Trophoblast cell (in vitro differentiated cells and primary cell): ENCODE results near the gene ANGPT4.

Experiments
- DNase-seq, 2 donors: peaks; one replicate each; pipeline ENCODE4 v3.0.0-alpha.2; 2016
- H2AFZ ChIP-seq: 2 replicates; pipeline ENCODE4 v1.6.1; 2013; ENCODE audit warnings: low read length, moderate library complexity, mild to moderate bottlenecking; ENCODE audit not compliant: insufficient read depth, poor library complexity
- H2AK5ac ChIP-seq: 2 replicates; pipeline ENCODE4 v1.6.1; 2013; ENCODE audit warnings: mild to moderate bottlenecking, low read length
- H2BK120ac ChIP-seq: 2 replicates; pipeline ENCODE4 v1.6.1; 2013; ENCODE audit warnings: low read length, mild to moderate bottlenecking, moderate library complexity; ENCODE audit not compliant: insufficient read depth, poor library complexity
- H2BK12ac ChIP-seq: 2 replicates; pipeline ENCODE4 v1.6.1; 2013; ENCODE audit warnings: mild to moderate bottlenecking, low read length, moderate library complexity
- H2BK5ac ChIP-seq: 2 replicates; pipeline ENCODE4 v1.6.1; 2013; ENCODE audit warnings: low read length, low read depth, moderate library complexity, mild to moderate bottlenecking; ENCODE audit not compliant: poor library complexity
- H3K14ac ChIP-seq: 2 replicates; pipeline ENCODE4 v1.6.1; 2013; ENCODE audit warnings: mild to moderate bottlenecking, low read length
- H3K18ac ChIP-seq: 2 replicates; pipeline ENCODE4 v1.6.1; 2013; ENCODE audit warnings: mild to moderate bottlenecking, low read length
- H3K23ac ChIP-seq: 2 replicates; pipeline ENCODE4 v1.6.1; 2013; ENCODE audit warnings: low read length
- H3K27ac ChIP-seq: 2 replicates; pipeline ENCODE4 v1.5.1; 2013; ENCODE audit warnings: low read depth, mild to moderate bottlenecking, inconsistent platforms, low read length, moderate library complexity
- H3K27me3 ChIP-seq: 2 replicates; pipeline ENCODE4 v1.6.1; 2013; ENCODE audit warnings: inconsistent platforms, mild to moderate bottlenecking, low read length, moderate library complexity; ENCODE audit not compliant: insufficient read depth
- H3K36me3 ChIP-seq, 2 experiments: 1 replicate in 1 of 2; 2 replicates in 1 of 2; pipeline ENCODE4 v1.6.1; 2013; ENCODE audit warnings: low read length in 2 of 2, mild to moderate bottlenecking in 2 of 2, moderate library complexity in 1 of 2; ENCODE audit not compliant: insufficient read depth in 2 of 2, control insufficient read depth in 1 of 2
- H3K4ac ChIP-seq: 2 replicates; pipeline ENCODE4 v1.6.1; 2013; ENCODE audit warnings: low read depth, mild to moderate bottlenecking, low read length, moderate library complexity
- H3K4me1 ChIP-seq, 2 experiments: 1 replicate in 1 of 2; 2 replicates in 1 of 2; pipeline ENCODE4 v1.6.1; 2013; ENCODE audit warnings: low read length in 2 of 2, mild to moderate bottlenecking in 2 of 2, moderate library complexity in 1 of 2; ENCODE audit not compliant: insufficient read depth in 2 of 2, control insufficient read depth in 1 of 2
- H3K4me2 ChIP-seq: 2 replicates; pipeline ENCODE4 v1.6.1; 2013; ENCODE audit warnings: inconsistent platforms, mild to moderate bottlenecking, low read length, moderate library complexity
- H3K4me3 ChIP-seq: 2 replicates; pipeline ENCODE4 v1.5.1; 2013; ENCODE audit warnings: mild to moderate bottlenecking, low read depth, low read length, inconsistent platforms
- H3K79me1 ChIP-seq: one replicate; pipeline ENCODE4 v1.6.1; 2013; ENCODE audit warnings: low read length
- H3K79me2 ChIP-seq: 2 replicates; pipeline ENCODE4 v1.6.1; 2013; ENCODE audit warnings: low read length, mild to moderate bottlenecking; ENCODE audit not compliant: control insufficient read depth, insufficient read depth, poor library complexity
- H3K9ac ChIP-seq: 2 replicates; pipeline ENCODE4 v1.6.1; 2013; ENCODE audit warnings: mild to moderate bottlenecking, low read length
- H3K9me3 ChIP-seq: 2 replicates; pipeline ENCODE4 v1.6.1; 2013; ENCODE audit warnings: low read depth, mild to moderate bottlenecking, control low read depth, inconsistent platforms, low read length; ENCODE audit not compliant: insufficient read depth
- H4K12ac ChIP-seq: 2 replicates; pipeline ENCODE4 v1.6.1; 2013; ENCODE audit warnings: low read depth, mild to moderate bottlenecking, low read length, moderate library complexity
- H4K8ac ChIP-seq: 2 replicates; pipeline ENCODE4 v1.6.1; 2013; ENCODE audit warnings: low read depth, mild to moderate bottlenecking, low read length, moderate library complexity
- H4K91ac ChIP-seq: one replicate; pipeline ENCODE4 v1.6.1; 2013; ENCODE audit warnings: low read depth, mild to moderate bottlenecking, low read length, moderate library complexity
- WGBS: extraction: QIAGEN DNeasy Blood & Tissue Kit; methylation state at CpG from one replicate; pipeline ENCODE4 v1.1.7; 2013; ENCODE audit warnings: missing lambda C conversion rate; ENCODE audit not compliant: insufficient read length, insufficient coverage; ENCODE audit errors: extremely low coverage; 5-methylcytosine and 5-hydroxymethylcytosine counted together

The ANGPT4 gene

DNA sequence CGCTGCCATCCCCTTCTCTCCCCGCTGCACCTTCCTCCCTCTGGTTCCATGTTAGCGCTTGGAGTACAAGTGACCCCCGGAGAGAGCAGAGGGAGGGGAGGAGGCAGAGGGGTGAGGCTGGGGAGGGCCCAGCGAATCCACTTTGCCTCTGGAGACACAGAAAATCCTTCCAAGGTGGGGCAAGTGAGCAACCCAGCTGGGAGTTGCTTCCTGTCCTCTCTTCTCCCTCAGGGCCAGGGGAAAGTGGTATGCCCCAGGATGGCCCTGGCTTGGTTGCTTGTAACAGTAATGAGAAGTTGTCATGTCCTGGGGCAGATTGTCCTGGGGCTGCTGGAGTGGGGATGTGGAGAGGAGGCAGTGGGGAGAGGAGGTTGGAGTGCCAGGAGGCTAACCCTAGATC lies 691 bp upstream of the ANGPT4 start:
- peaks cover 7 to 8% of the 10 kb centered on the region in 2 experiments for H3K4me1 ChIP-seq
- no peak overlapping the region for H4K91ac ChIP-seq
- H3K36me3 ChIP-seq = no peaks in the 10 kb centered on the region
- WGBS = no CpG with 5 or more reads among the region's 5 CpGs
- no peaks in the 10 kb centered on the region for H3K9me3 ChIP-seq
- no peak overlapping the region for H3K23ac ChIP-seq
- H3K4ac ChIP-seq = no peak overlapping the region
- H2BK120ac ChIP-seq = no peak overlapping the region
- H3K27ac ChIP-seq = no peak overlapping the region
- DNase-seq = no peak
- H2BK5ac ChIP-seq = no peak overlapping the region
- H2BK12ac ChIP-seq = no peak overlapping the region
- H3K27me3 ChIP-seq = no peaks in the 10 kb centered on the region
- no peak overlapping the region for H3K9ac ChIP-seq
- H3K14ac ChIP-seq = no peak overlapping the region
- H3K4me3 ChIP-seq = no peak overlapping the region
- H3K4me2 ChIP-seq = no peak overlapping the region
- H2AFZ ChIP-seq = no peak overlapping the region
- H3K79me2 ChIP-seq = no peaks in the 10 kb centered on the region
- H3K18ac ChIP-seq = no peak overlapping the region
- no peak overlapping the region for H2AK5ac ChIP-seq
- no peak overlapping the region for H4K12ac ChIP-seq
- no peaks in the 10 kb centered on the region for H3K79me1 ChIP-seq
- no peak overlapping the region for H4K8ac ChIP-seq

DNA sequence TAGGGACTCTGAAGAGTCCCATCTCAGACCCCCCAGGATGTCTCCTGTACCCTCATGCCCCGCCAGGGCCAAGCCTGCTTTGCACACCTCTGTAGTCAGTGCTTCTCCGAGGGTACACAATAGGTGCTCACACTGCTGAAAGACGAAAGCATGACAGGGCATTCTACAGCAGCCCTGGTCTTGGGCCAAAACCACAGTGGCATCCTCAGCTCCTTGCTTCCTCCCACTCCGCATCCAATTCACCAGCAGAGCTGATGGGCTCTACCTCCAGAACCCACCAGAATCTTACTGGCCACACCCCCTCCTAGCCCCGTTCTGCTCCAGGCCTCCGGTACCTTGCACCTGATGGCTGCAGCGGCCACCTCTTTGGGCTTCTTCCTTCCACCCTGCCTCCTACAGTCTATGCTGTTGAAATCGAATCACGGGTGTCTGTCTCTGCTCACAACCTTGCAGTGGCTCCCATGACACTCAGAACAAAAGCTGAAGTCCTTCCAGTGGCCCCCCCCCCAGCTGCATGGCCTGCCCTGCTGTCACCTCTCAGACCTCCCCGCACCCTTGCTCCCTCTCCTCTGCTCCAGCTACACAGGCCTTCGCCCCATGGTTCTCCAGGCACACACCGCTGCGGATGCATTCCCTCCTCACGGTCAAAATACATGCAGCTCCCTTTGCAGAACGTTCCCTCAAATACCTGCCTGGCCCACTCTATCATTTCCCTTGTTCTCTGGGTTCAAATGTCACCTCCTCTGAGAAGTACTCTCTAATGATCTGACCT lies 1.2 kb downstream of the ANGPT4 start:
- no peak for DNase-seq
- Histone ChIP-seq H4K8ac (no peak overlapping the region), H3K23ac (no peak overlapping the region), H3K4ac (no peak overlapping the region), H3K14ac (no peak overlapping the region), H3K4me3 (no peak overlapping the region), H3K9me3 (no peaks in the 10 kb centered on the region), H3K9ac (no peak overlapping the region), H3K27me3 (no peaks in the 10 kb centered on the region), H2AK5ac (no peak overlapping the region), H4K12ac (no peak overlapping the region), H3K18ac (no peak overlapping the region), H3K4me2 (no peak overlapping the region), H3K79me1 (no peaks in the 10 kb centered on the region), H2BK120ac (no peak overlapping the region), H2BK5ac (no peak overlapping the region), H3K79me2 (no peaks in the 10 kb centered on the region), H3K36me3 (no peaks in the 10 kb centered on the region), H2AFZ (no peak overlapping the region), H4K91ac (peak overlapping the region; percentile 17), H3K27ac (no peak overlapping the region), H3K4me1 (peaks cover 7 to 8% of the 10 kb centered on the region in 2 experiments), H2BK12ac (no peak overlapping the region)
- WGBS = no CpG with 5 or more reads among the region's 15 CpGs

DNA sequence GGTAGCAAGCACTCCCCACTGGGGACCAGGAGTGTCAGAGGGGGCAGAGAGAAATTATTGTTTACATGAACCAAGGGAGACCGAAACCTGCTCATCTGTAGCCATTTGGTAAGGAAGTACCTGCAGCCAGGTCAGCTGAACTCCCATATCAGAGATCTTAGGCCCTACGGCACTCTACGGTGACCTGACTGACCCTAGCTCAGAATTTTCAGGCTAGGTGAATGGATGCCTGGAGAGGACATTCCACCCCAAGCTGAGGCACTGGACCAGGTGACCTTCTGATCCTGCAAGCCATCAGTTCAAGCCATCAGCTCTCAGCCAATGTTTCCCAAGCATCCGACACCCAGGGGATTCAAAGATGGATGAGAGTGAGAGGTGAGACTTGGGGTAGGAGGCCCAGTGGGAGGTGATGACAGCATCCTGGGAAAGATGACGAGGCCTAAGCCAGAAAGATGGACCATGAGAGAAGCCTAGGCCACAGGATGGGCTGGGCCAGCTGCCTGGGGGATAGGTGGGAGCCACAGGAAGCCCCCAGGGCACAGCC lies 2.8 kb downstream of the ANGPT4 start:
- WGBS = no CpG with 5 or more reads among the region's 5 CpGs
- Histone ChIP-seq H2BK5ac (no peak overlapping the region), H3K9me3 (no peaks in the 10 kb centered on the region), H4K8ac (no peak overlapping the region), H3K79me1 (no peaks in the 10 kb centered on the region), H3K4me1 (peaks cover 3 to 4% of the 10 kb centered on the region in 2 experiments), H2BK120ac (no peak overlapping the region), H3K27ac (no peak overlapping the region), H4K91ac (no peak overlapping the region), H3K4ac (no peak overlapping the region), H3K79me2 (no peaks in the 10 kb centered on the region), H3K18ac (no peak overlapping the region), H3K27me3 (no peaks in the 10 kb centered on the region), H3K14ac (no peak overlapping the region), H4K12ac (no peak overlapping the region), H3K23ac (no peak overlapping the region), H3K36me3 (no peaks in the 10 kb centered on the region), H3K4me3 (no peak overlapping the region), H2AK5ac (no peak overlapping the region), H3K4me2 (no peak overlapping the region), H2AFZ (no peak overlapping the region), H2BK12ac (no peak overlapping the region), H3K9ac (no peak overlapping the region)
- DNase-seq = peak; percentile 36 to 78

DNA sequence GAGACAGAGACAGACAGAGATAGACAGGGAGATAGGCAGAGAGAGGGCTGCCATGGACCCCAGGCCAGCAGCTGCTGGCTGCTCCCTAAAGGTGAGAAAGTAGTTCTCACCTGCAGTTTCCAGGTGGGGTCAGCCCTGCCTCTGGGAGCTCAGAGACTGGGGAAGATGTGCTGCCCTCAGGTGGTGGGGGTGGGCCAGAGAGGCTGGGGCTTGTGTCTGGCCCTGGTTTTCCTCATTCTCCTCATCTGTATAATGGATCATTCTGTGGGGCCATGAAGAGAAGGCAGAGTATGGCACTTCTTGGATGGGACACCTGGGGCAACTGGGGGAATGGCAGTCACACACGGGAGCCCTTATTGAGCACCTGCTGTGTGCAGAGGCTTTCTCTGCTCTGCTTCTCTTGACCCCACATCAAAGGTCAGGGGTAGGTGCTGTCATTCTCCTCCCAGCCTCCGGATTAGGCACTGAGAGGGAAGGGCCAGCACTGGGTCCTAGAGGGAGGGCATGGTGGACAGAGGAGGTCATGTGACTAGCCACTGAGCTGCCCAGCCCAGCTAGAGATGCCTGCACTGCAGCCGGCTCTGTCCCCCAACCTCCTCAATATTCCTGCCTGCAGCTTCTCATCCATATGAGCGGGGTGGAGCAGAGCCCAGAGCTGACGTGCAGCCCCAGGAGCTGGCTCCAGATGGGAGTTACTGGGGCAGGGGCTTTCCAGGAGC lies 4.1 kb downstream of the ANGPT4 start:
- Histone ChIP-seq H4K12ac (no peak overlapping the region), H3K27ac (no peak overlapping the region), H2BK12ac (no peak overlapping the region), H2BK5ac (no peak overlapping the region), H3K4me2 (no peak overlapping the region), H2AFZ (no peak overlapping the region), H3K79me1 (no peaks in the 10 kb centered on the region), H3K18ac (no peak overlapping the region), H3K27me3 (no peaks in the 10 kb centered on the region), H2AK5ac (no peak overlapping the region), H3K23ac (no peak overlapping the region), H3K4ac (no peak overlapping the region), H2BK120ac (no peak overlapping the region), H3K9me3 (no peaks in the 10 kb centered on the region), H3K4me1 (peaks cover 3% of the 10 kb centered on the region in 2 experiments), H3K14ac (no peak overlapping the region), H3K9ac (no peak overlapping the region), H3K36me3 (no peaks in the 10 kb centered on the region), H4K8ac (no peak overlapping the region), H4K91ac (no peak overlapping the region), H3K79me2 (no peaks in the 10 kb centered on the region), H3K4me3 (peak overlapping the region; percentile 1)
- no CpG with 5 or more reads among the region's 5 CpGs for WGBS
- DNase-seq = no peak
